ENCODE measurements around the gene IL27RA. TPM values are rescaled to one million over a fixed set of nuclear protein-coding genes. Genes with fewer than 3 reads are reported as not detected.

IL27RA gene
- 37.6 TPM for total RNA-seq
- polyA plus RNA-seq: 19.1 TPM
- long read RNA-seq, donor 1, partial matches to known transcripts: 0 of 1 reads
- long read RNA-seq, donor 1, other reads (novel, unspliced or antisense): 0 of 1 reads
- long read RNA-seq, donor 2, transcript IL27RA-201 (14 exons, 2,962 nt): major isoform, 35 of 68 reads
- long read RNA-seq, donor 2, partial matches to known transcripts: 33 of 68 reads
- long read RNA-seq, donor 2, other reads (novel, unspliced or antisense): 0 of 68 reads
- long read RNA-seq, donor 3, transcript IL27RA-201 (14 exons, 2,962 nt): major isoform, 12 of 26 reads
- long read RNA-seq, donor 3, partial matches to known transcripts: 14 of 26 reads
- long read RNA-seq, donor 3, other reads (novel, unspliced or antisense): 0 of 26 reads
- long read RNA-seq, donor 4, transcript IL27RA-201 (14 exons, 2,962 nt): major isoform, 6 of 6 reads
- long read RNA-seq, donor 4, partial matches to known transcripts: 0 of 6 reads
- long read RNA-seq, donor 4, other reads (novel, unspliced or antisense): 0 of 6 reads
- long read RNA-seq, donor 5, transcript IL27RA-201 (14 exons, 2,962 nt): major isoform, 11 of 27 reads
- long read RNA-seq, donor 5, partial matches to known transcripts: 16 of 27 reads
- long read RNA-seq, donor 5, other reads (novel, unspliced or antisense): 0 of 27 reads
- long read RNA-seq, donor 6, transcript IL27RA-201 (14 exons, 2,962 nt): major isoform, 6 of 19 reads
- long read RNA-seq, donor 6, partial matches to known transcripts: 13 of 19 reads
- long read RNA-seq, donor 6, other reads (novel, unspliced or antisense): 0 of 19 reads
- long read RNA-seq, donor 7, transcript IL27RA-201 (14 exons, 2,962 nt): major isoform, 11 of 11 reads
- long read RNA-seq, donor 7, partial matches to known transcripts: 0 of 11 reads
- long read RNA-seq, donor 7, other reads (novel, unspliced or antisense): 0 of 11 reads
- long read RNA-seq, donor 8, transcript IL27RA-201 (14 exons, 2,962 nt): major isoform, 5 of 10 reads
- long read RNA-seq, donor 8, partial matches to known transcripts: 5 of 10 reads
- long read RNA-seq, donor 8, other reads (novel, unspliced or antisense): 0 of 10 reads
- long read RNA-seq, donor 9, transcript IL27RA-201 (14 exons, 2,962 nt): major isoform, 9 of 9 reads
- long read RNA-seq, donor 9, partial matches to known transcripts: 0 of 9 reads
- long read RNA-seq, donor 9, other reads (novel, unspliced or antisense): 0 of 9 reads
- long read RNA-seq, donor 10, transcript IL27RA-201 (14 exons, 2,962 nt): major isoform, 7 of 44 reads
- long read RNA-seq, donor 10, partial matches to known transcripts: 37 of 44 reads
- long read RNA-seq, donor 10, other reads (novel, unspliced or antisense): 0 of 44 reads

GRCh38 chr19:14031719-14032480 lies at the start of gene IL27RA:
Gene IL27RA (plus strand): TSS chr19:14031762. CDS start chr19:14031873, 111 bp downstream.
- DNase-seq (ENCODE audit: low read depth in 6 of 9, low spot score in 9 of 9): peak; percentile 62 to 90 (median 73)
- peaks cover 0 to 12% of the 10 kb centered on the region in 2 donors for H3K27me3 ChIP-seq (ENCODE audit: control insufficient read depth in 2 of 2, insufficient read depth in 1 of 2, low read length in 1 of 2)
- H3K4me3 ChIP-seq (ENCODE audit: low read length in 2 of 2): peak within 1 kb of the TSS; percentile 68 to 85
- H3K4me1 ChIP-seq (ENCODE audit: control insufficient read depth in 2 of 2, insufficient read depth in 2 of 2, low read length in 2 of 2): peaks cover 0 to 16% of the 10 kb centered on the region in 2 donors
- no peaks in the 10 kb centered on the region for H3K9me3 ChIP-seq (ENCODE audit: control insufficient read depth in 2 of 2, insufficient read depth in 1 of 2, low read length in 1 of 2)
- H3K36me3 ChIP-seq (ENCODE audit: control insufficient read depth in 2 of 2, insufficient read depth in 2 of 2, low read length in 1 of 2): peaks cover 0 to 7% of the 10 kb centered on the region in 2 donors
- under 1% methylated on average over 63 of the region's 63 CpGs for WGBS
- H3K27ac ChIP-seq (ENCODE audit: low read depth in 1 of 2, low read length in 1 of 2): peak within 1 kb of the TSS; percentile 88 to 96

- no peak for DNase-seq (ENCODE audit: low read depth in 6 of 9, low spot score in 9 of 9)
- H3K9me3 ChIP-seq (ENCODE audit: control insufficient read depth in 2 of 2, insufficient read depth in 1 of 2, low read length in 1 of 2): peaks cover 0 to 3% of the 10 kb centered on the region in 2 donors
- peaks cover 0 to 12% of the 10 kb centered on the region in 2 donors for H3K27me3 ChIP-seq (ENCODE audit: control insufficient read depth in 2 of 2, insufficient read depth in 1 of 2, low read length in 1 of 2)
- H3K27ac ChIP-seq (ENCODE audit: low read depth in 1 of 2, low read length in 1 of 2): no peak overlapping the region
- WGBS: 98% methylated on average over 17 of the region's 17 CpGs
- peaks cover 41 to 84% of the 10 kb centered on the region in 2 donors for H3K4me1 ChIP-seq (ENCODE audit: control insufficient read depth in 2 of 2, insufficient read depth in 2 of 2, low read length in 2 of 2)
- H3K36me3 ChIP-seq (ENCODE audit: control insufficient read depth in 2 of 2, insufficient read depth in 2 of 2, low read length in 1 of 2): peaks cover 0 to 36% of the 10 kb centered on the region in 2 donors
- H3K4me3 ChIP-seq (ENCODE audit: low read length in 2 of 2): no peak overlapping the region
Observed at GRCh38 chr19:13981988-13982501, 49.5 kb upstream of the IL27RA start.

GRCh38 chr19:13982773-13983172 lies 48.8 kb upstream of the IL27RA start:
- DNase-seq (ENCODE audit: low read depth in 6 of 9, low spot score in 9 of 9): no peak
- Histone ChIP-seq H3K36me3 (ENCODE audit: control insufficient read depth in 2 of 2, insufficient read depth in 2 of 2, low read length in 1 of 2) (peaks cover 0 to 39% of the 10 kb centered on the region in 2 donors), H3K27ac (ENCODE audit: low read depth in 1 of 2, low read length in 1 of 2) (peak overlapping the region; percentile 36 to 56), H3K4me1 (ENCODE audit: control insufficient read depth in 2 of 2, insufficient read depth in 2 of 2, low read length in 2 of 2) (peaks cover 49 to 91% of the 10 kb centered on the region in 2 donors), H3K9me3 (ENCODE audit: control insufficient read depth in 2 of 2, insufficient read depth in 1 of 2, low read length in 1 of 2) (peaks cover 0 to 3% of the 10 kb centered on the region in 2 donors), H3K4me3 (ENCODE audit: low read length in 2 of 2) (no peak overlapping the region), H3K27me3 (ENCODE audit: control insufficient read depth in 2 of 2, insufficient read depth in 1 of 2, low read length in 1 of 2) (peaks cover 0 to 12% of the 10 kb centered on the region in 2 donors)
- 99% methylated on average over 9 of the region's 9 CpGs for WGBS

GRCh38 chr19:13983213-13983889 lies 48.2 kb upstream of the IL27RA start:
- Histone ChIP-seq H3K4me3 (ENCODE audit: low read length in 2 of 2) (no peak overlapping the region), H3K27ac (ENCODE audit: low read depth in 1 of 2, low read length in 1 of 2) (peak overlapping the region; percentile 61 to 74), H3K4me1 (ENCODE audit: control insufficient read depth in 2 of 2, insufficient read depth in 2 of 2, low read length in 2 of 2) (peaks cover 52 to 92% of the 10 kb centered on the region in 2 donors), H3K36me3 (ENCODE audit: control insufficient read depth in 2 of 2, insufficient read depth in 2 of 2, low read length in 1 of 2) (peaks cover 0 to 33% of the 10 kb centered on the region in 2 donors), H3K27me3 (ENCODE audit: control insufficient read depth in 2 of 2, insufficient read depth in 1 of 2, low read length in 1 of 2) (peaks cover 0 to 12% of the 10 kb centered on the region in 2 donors), H3K9me3 (ENCODE audit: control insufficient read depth in 2 of 2, insufficient read depth in 1 of 2, low read length in 1 of 2) (peaks cover 0 to 3% of the 10 kb centered on the region in 2 donors)
- WGBS: 27% methylated on average over 21 of the region's 21 CpGs
- peak in 4 of 9 donors; percentile 63 to 84 (median 68) for DNase-seq (ENCODE audit: low read depth in 6 of 9, low spot score in 9 of 9)

- peaks cover 48 to 93% of the 10 kb centered on the region in 2 donors for H3K4me1 ChIP-seq (ENCODE audit: control insufficient read depth in 2 of 2, insufficient read depth in 2 of 2, low read length in 2 of 2)
- H3K27me3 ChIP-seq (ENCODE audit: control insufficient read depth in 2 of 2, insufficient read depth in 1 of 2, low read length in 1 of 2): peaks cover 0 to 7% of the 10 kb centered on the region in 2 donors
- H3K9me3 ChIP-seq (ENCODE audit: control insufficient read depth in 2 of 2, insufficient read depth in 1 of 2, low read length in 1 of 2): peaks cover 0 to 3% of the 10 kb centered on the region in 2 donors
- peak overlapping the region; percentile 36 to 55 for H3K27ac ChIP-seq (ENCODE audit: low read depth in 1 of 2, low read length in 1 of 2)
- peaks cover 0 to 37% of the 10 kb centered on the region in 2 donors for H3K36me3 ChIP-seq (ENCODE audit: control insufficient read depth in 2 of 2, insufficient read depth in 2 of 2, low read length in 1 of 2)
- peak in 1 of 9 donors; percentile 39 for DNase-seq (ENCODE audit: low read depth in 6 of 9, low spot score in 9 of 9)
- H3K4me3 ChIP-seq (ENCODE audit: low read length in 2 of 2): no peak overlapping the region
- WGBS: 64% methylated on average over 15 of the region's 15 CpGs
Observed at GRCh38 chr19:13984186-13984585, 47.4 kb upstream of the IL27RA start.

GRCh38 chr19:13984875-13985741 lies 46.5 kb upstream of the IL27RA start:
- no peak overlapping the region for H3K4me3 ChIP-seq (ENCODE audit: low read length in 2 of 2)
- H3K27ac ChIP-seq (ENCODE audit: low read depth in 1 of 2, low read length in 1 of 2): peak overlapping the region; percentile 96 to 98
- peaks cover 0 to 38% of the 10 kb centered on the region in 2 donors for H3K36me3 ChIP-seq (ENCODE audit: control insufficient read depth in 2 of 2, insufficient read depth in 2 of 2, low read length in 1 of 2)
- WGBS: 86% methylated on average over 25 of the region's 25 CpGs
- DNase-seq (ENCODE audit: low read depth in 6 of 9, low spot score in 9 of 9): peak in 1 of 9 donors; percentile 39
- H3K9me3 ChIP-seq (ENCODE audit: control insufficient read depth in 2 of 2, insufficient read depth in 1 of 2, low read length in 1 of 2): peaks cover 0 to 2% of the 10 kb centered on the region in 2 donors
- H3K4me1 ChIP-seq (ENCODE audit: control insufficient read depth in 2 of 2, insufficient read depth in 2 of 2, low read length in 2 of 2): peaks cover 50 to 93% of the 10 kb centered on the region in 2 donors
- H3K27me3 ChIP-seq (ENCODE audit: control insufficient read depth in 2 of 2, insufficient read depth in 1 of 2, low read length in 1 of 2): no peaks in the 10 kb centered on the region

GRCh38 chr19:13985771-13986347 lies 45.7 kb upstream of the IL27RA start:
- H3K27me3 ChIP-seq (ENCODE audit: control insufficient read depth in 2 of 2, insufficient read depth in 1 of 2, low read length in 1 of 2): no peaks in the 10 kb centered on the region
- peaks cover 0 to 31% of the 10 kb centered on the region in 2 donors for H3K36me3 ChIP-seq (ENCODE audit: control insufficient read depth in 2 of 2, insufficient read depth in 2 of 2, low read length in 1 of 2)
- peaks cover 50 to 89% of the 10 kb centered on the region in 2 donors for H3K4me1 ChIP-seq (ENCODE audit: control insufficient read depth in 2 of 2, insufficient read depth in 2 of 2, low read length in 2 of 2)
- peak overlapping the region; percentile 3 to 42 for H3K4me3 ChIP-seq (ENCODE audit: low read length in 2 of 2)
- no peaks in the 10 kb centered on the region for H3K9me3 ChIP-seq (ENCODE audit: control insufficient read depth in 2 of 2, insufficient read depth in 1 of 2, low read length in 1 of 2)
- no peak for DNase-seq (ENCODE audit: low read depth in 6 of 9, low spot score in 9 of 9)
- 53% methylated on average over 10 of the region's 10 CpGs for WGBS
- H3K27ac ChIP-seq (ENCODE audit: low read depth in 1 of 2, low read length in 1 of 2): peak overlapping the region; percentile 96 to 98
